Measurements from ENCODE around the gene TEPSIN. TPM values are rescaled to one million over a fixed set of nuclear protein-coding genes. Genes with fewer than 3 reads are reported as not detected.

The TEPSIN gene
- polyA plus RNA-seq, 1 donor from 2014 or later = 50.0 TPM

GRCh38 chr17:81219476-81220180, 19.2 kb downstream of the TEPSIN start:
- Histone ChIP-seq H3F3A (ENCODE audit: insufficient read depth, low read length, poor library complexity, severe bottlenecking) (no peaks in the 10 kb centered on the region), H2AFZ (ENCODE audit: low read depth, low read length) (no peak overlapping the region), H3K9ac (ENCODE audit: low read length) (no peak overlapping the region), H3K9me3 (ENCODE audit: low read length) (no peaks in the 10 kb centered on the region), H3K9me2 (ENCODE audit: insufficient read depth, low read length) (no peaks in the 10 kb centered on the region), H3K36me3 (ENCODE audit: insufficient read depth, low read length) (no peaks in the 10 kb centered on the region), H3K79me2 (replicated peaks; ENCODE audit: insufficient read depth, low read length) (peaks cover 14% of the 10 kb centered on the region), H4K20me1 (ENCODE audit: insufficient read depth) (no peaks in the 10 kb centered on the region), H3K27me3 (ENCODE audit: insufficient read depth, low read depth, low read length) (no peaks in the 10 kb centered on the region), H3K4me2 (ENCODE audit: low read length) (no peak overlapping the region), H3K27ac (ENCODE audit: low read length) (no peak overlapping the region), H3K4me3 (ENCODE audit: low read length) (no peak overlapping the region)
- no peak for TF ChIP-seq RAD21 (conservative IDR thresholded peaks at IDR 0.05)
- TF ChIP-seq POLR2AphosphoS5 (IDR thresholded peaks at IDR 0.05) = no peak
- no peak for TF ChIP-seq EP300 (conservative IDR thresholded peaks at IDR 0.05; ENCODE audit: poor library complexity, severe bottlenecking)
- TF ChIP-seq EZH2 (IDR thresholded peaks at IDR 0.05; ENCODE audit: borderline replicate concordance, insufficient read depth, low read length, poor library complexity, severe bottlenecking) = no peak
- TF ChIP-seq SMC3 (conservative IDR thresholded peaks at IDR 0.05; ENCODE audit: poor library complexity) = no peak
- no peak for TF ChIP-seq REST (IDR thresholded peaks at IDR 0.05; ENCODE audit: borderline replicate concordance)
- TF ChIP-seq TAF1 (IDR thresholded peaks at IDR 0.05; ENCODE audit: low read depth) = no peak
- no peak for TF ChIP-seq CTCF (IDR thresholded peaks at IDR 0.05; ENCODE audit: poor library complexity, severe bottlenecking)
- TF ChIP-seq MXI1 (conservative IDR thresholded peaks at IDR 0.05; ENCODE audit: poor library complexity, severe bottlenecking) = no peak

GRCh38 chr17:81218991-81219390, 19.9 kb downstream of the TEPSIN start:
- no peaks in the 10 kb centered on the region for H3K9me2 ChIP-seq (ENCODE audit: insufficient read depth, low read length)

More at GRCh38 chr17:81218991-81219390, 19.9 kb downstream of the TEPSIN start:
- H3K27me3 ChIP-seq (ENCODE audit: insufficient read depth, low read depth, low read length) = no peaks in the 10 kb centered on the region
- H3K4me3 ChIP-seq (ENCODE audit: low read length) = no peak overlapping the region
- H4K20me1 ChIP-seq (ENCODE audit: insufficient read depth) = no peaks in the 10 kb centered on the region
- no peaks in the 10 kb centered on the region for H3K36me3 ChIP-seq (ENCODE audit: insufficient read depth, low read length)
- no peak overlapping the region for H3K9ac ChIP-seq (ENCODE audit: low read length)
- no peaks in the 10 kb centered on the region for H3F3A ChIP-seq (ENCODE audit: insufficient read depth, low read length, poor library complexity, severe bottlenecking)
- no peaks in the 10 kb centered on the region for H3K9me3 ChIP-seq (ENCODE audit: low read length)
- H3K27ac ChIP-seq (ENCODE audit: low read length) = no peak overlapping the region
- no peak overlapping the region for H2AFZ ChIP-seq (ENCODE audit: low read depth, low read length)
- no peak for TF ChIP-seq MXI1 (conservative IDR thresholded peaks at IDR 0.05; ENCODE audit: poor library complexity, severe bottlenecking)
- no peak for TF ChIP-seq CTCF (IDR thresholded peaks at IDR 0.05; ENCODE audit: poor library complexity, severe bottlenecking)
- no peak for TF ChIP-seq EZH2 (IDR thresholded peaks at IDR 0.05; ENCODE audit: borderline replicate concordance, insufficient read depth, low read length, poor library complexity, severe bottlenecking)
- no peak for TF ChIP-seq SMC3 (conservative IDR thresholded peaks at IDR 0.05; ENCODE audit: poor library complexity)
- no peak for TF ChIP-seq POLR2AphosphoS5 (IDR thresholded peaks at IDR 0.05)
- no peak overlapping the region for H3K4me2 ChIP-seq (ENCODE audit: low read length)
- H3K79me2 ChIP-seq (replicated peaks; ENCODE audit: insufficient read depth, low read length) = peaks cover 14% of the 10 kb centered on the region
